ENCODE data around the gene TNFAIP8.
A peak's percentile ranks its signal among the peaks of the same experiment; 100 is the strongest.

TNFAIP8 gene

DNA sequence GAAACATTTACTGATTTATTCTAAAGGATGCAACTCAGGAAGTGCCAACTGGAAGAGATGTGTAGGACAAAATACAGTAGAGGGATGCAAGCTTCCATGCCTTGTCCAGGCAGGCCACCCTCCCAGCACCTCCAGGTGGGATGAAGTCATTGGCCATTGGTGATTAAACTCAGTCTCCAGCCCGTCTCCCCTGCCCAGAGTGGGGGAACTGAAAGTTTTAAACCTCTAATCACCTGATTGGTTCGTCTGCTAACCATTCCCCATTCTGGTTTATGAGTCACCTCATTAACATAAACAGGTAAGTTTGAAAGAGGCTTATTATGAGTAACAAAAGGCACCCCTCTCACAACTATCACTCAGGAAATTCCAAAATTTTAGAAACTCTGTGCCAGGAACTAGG is 8.1 kb downstream of the TNFAIP8 start:
- Histone ChIP-seq H3K4me2 (ENCODE audit: low read length) (peak overlapping the region; percentile 47), H3K79me2 (ENCODE audit: low read length) (peaks cover 99% of the 10 kb centered on the region)

GRCh38 chr5:119365847-119366539 is 10.2 kb downstream of the TNFAIP8 start:
- H3K27ac ChIP-seq (ENCODE audit: low read length), result peak overlapping the region; percentile 96
- H2AFZ ChIP-seq (ENCODE audit: low read depth, low read length), result no peak overlapping the region
- H3K4me2 ChIP-seq (ENCODE audit: low read length), result peak overlapping the region; percentile 92
- peak overlapping the region; percentile 40; the same call in 1 of the 2 replicates for H3K4me3 ChIP-seq (ENCODE audit: low read length)
- peaks cover 92% of the 10 kb centered on the region for H4K20me1 ChIP-seq (ENCODE audit: insufficient read depth, low read length)
- H3K9ac ChIP-seq (ENCODE audit: low read length), result peak overlapping the region; percentile 28; the same call in 1 of the 2 replicates
- H3K36me3 ChIP-seq (replicated peaks; ENCODE audit: low read depth, low read length), result peaks cover 38% of the 10 kb centered on the region
- TF ChIP-seq EZH2phosphoT487 (IDR thresholded peaks at IDR 0.05; ENCODE audit: low read depth), result no peak
- no peak for TF ChIP-seq CTCF (IDR thresholded peaks at IDR 0.05; ENCODE audit: low read depth, low read length)
- no peaks in the 10 kb centered on the region for H3K27me3 ChIP-seq (ENCODE audit: low read depth, low read length)
- H3K79me2 ChIP-seq (ENCODE audit: low read length), result peaks cover 99% of the 10 kb centered on the region
- no peaks in the 10 kb centered on the region for H3K9me3 ChIP-seq (ENCODE audit: insufficient read depth, low read length)
- peaks cover 88% of the 10 kb centered on the region for H3K4me1 ChIP-seq (ENCODE audit: low read length)

More for the DNA sequence above, 8.1 kb downstream of the TNFAIP8 start:
- TF ChIP-seq CTCF (IDR thresholded peaks at IDR 0.05; ENCODE audit: low read depth, low read length) (no peak), EZH2phosphoT487 (IDR thresholded peaks at IDR 0.05; ENCODE audit: low read depth) (no peak)
- H3K4me3 ChIP-seq (ENCODE audit: low read length), result peak overlapping the region; percentile 7; the same call in 1 of the 2 replicates
- H3K27me3 ChIP-seq (ENCODE audit: low read depth, low read length), result no peaks in the 10 kb centered on the region
- peaks cover 93% of the 10 kb centered on the region for H4K20me1 ChIP-seq (ENCODE audit: insufficient read depth, low read length)
- H3K9ac ChIP-seq (ENCODE audit: low read length), result no peak overlapping the region
- peaks cover 29% of the 10 kb centered on the region for H3K36me3 ChIP-seq (replicated peaks; ENCODE audit: low read depth, low read length)
- peak overlapping the region; percentile 48 for H3K27ac ChIP-seq (ENCODE audit: low read length)
- no peaks in the 10 kb centered on the region for H3K9me3 ChIP-seq (ENCODE audit: insufficient read depth, low read length)
- H3K4me1 ChIP-seq (ENCODE audit: low read length), result peaks cover 97% of the 10 kb centered on the region
- no peak overlapping the region for H2AFZ ChIP-seq (ENCODE audit: low read depth, low read length)

- no peak overlapping the region for H2AFZ ChIP-seq (ENCODE audit: low read depth, low read length)
- peak overlapping the region; percentile 92 for H3K4me2 ChIP-seq (ENCODE audit: low read length)
- peaks cover 92% of the 10 kb centered on the region for H4K20me1 ChIP-seq (ENCODE audit: insufficient read depth, low read length)
- peak overlapping the region; percentile 48; the same call in 1 of the 2 replicates for H3K4me3 ChIP-seq (ENCODE audit: low read length)
- peaks cover 99% of the 10 kb centered on the region for H3K79me2 ChIP-seq (ENCODE audit: low read length)
- no peaks in the 10 kb centered on the region for H3K9me3 ChIP-seq (ENCODE audit: insufficient read depth, low read length)
- H3K4me1 ChIP-seq (ENCODE audit: low read length), result peaks cover 83% of the 10 kb centered on the region
- peak overlapping the region; percentile 96 for H3K27ac ChIP-seq (ENCODE audit: low read length)
- H3K9ac ChIP-seq (ENCODE audit: low read length), result peak overlapping the region; percentile 28
- peaks cover 39% of the 10 kb centered on the region for H3K36me3 ChIP-seq (replicated peaks; ENCODE audit: low read depth, low read length)
- H3K27me3 ChIP-seq (ENCODE audit: low read depth, low read length), result no peaks in the 10 kb centered on the region
- TF ChIP-seq CTCF (IDR thresholded peaks at IDR 0.05; ENCODE audit: low read depth, low read length), result no peak
- TF ChIP-seq EZH2phosphoT487 (IDR thresholded peaks at IDR 0.05; ENCODE audit: low read depth), result no peak
Measured at GRCh38 chr5:119366540-119366881, 10.7 kb downstream of the TNFAIP8 start.

DNA sequence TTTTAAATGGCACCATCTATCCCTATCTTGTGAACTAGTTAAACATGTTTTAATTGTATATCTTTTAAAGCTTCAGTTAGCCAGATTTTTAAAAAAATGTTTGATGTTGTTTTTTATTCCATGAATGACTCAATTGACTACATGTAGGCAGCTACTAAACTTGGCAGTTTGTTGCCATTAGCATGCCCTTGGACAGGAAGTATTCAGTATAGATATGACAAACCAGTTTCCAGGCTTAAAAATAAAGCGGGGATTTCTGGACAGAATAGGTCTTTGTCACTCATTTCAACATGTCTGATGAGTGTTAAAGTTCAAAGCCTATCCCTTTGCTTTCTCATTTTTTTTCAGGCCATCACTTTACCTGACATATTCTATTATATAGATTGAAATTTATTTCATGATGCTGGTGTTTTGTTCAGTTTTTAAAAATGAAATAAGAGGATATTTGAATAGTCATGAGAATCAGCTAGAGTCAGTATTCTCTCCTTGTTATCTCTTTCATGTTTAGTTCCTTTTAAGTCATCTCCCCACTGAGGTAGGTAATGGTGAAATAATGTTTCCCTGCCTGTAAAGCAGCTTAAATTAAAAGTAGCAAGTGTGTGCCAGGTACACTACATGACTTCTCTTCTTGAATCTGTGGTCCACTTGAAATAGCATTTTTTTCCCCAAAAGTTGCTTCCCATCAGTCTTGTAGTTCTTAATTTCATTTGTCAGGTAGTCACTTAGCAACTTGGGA is 11.9 kb downstream of the TNFAIP8 start:
- peaks cover 99% of the 10 kb centered on the region for H3K79me2 ChIP-seq (ENCODE audit: low read length)
- H3K4me1 ChIP-seq (ENCODE audit: low read length), result peaks cover 71% of the 10 kb centered on the region
- peaks cover 36% of the 10 kb centered on the region for H3K36me3 ChIP-seq (replicated peaks; ENCODE audit: low read depth, low read length)
- peak overlapping the region; percentile 92 for H3K4me2 ChIP-seq (ENCODE audit: low read length)
- no peaks in the 10 kb centered on the region for H3K9me3 ChIP-seq (ENCODE audit: insufficient read depth, low read length)
- peak overlapping the region; percentile 96 for H3K27ac ChIP-seq (ENCODE audit: low read length)
- peak overlapping the region; percentile 57 for H3K9ac ChIP-seq (ENCODE audit: low read length)
- peak overlapping the region; percentile 69 for H3K4me3 ChIP-seq (ENCODE audit: low read length)
- TF ChIP-seq CTCF (IDR thresholded peaks at IDR 0.05; ENCODE audit: low read depth, low read length) (no peak), EZH2phosphoT487 (IDR thresholded peaks at IDR 0.05; ENCODE audit: low read depth) (no peak)
- no peaks in the 10 kb centered on the region for H3K27me3 ChIP-seq (ENCODE audit: low read depth, low read length)
- peaks cover 86% of the 10 kb centered on the region for H4K20me1 ChIP-seq (ENCODE audit: insufficient read depth, low read length)
- no peak overlapping the region for H2AFZ ChIP-seq (ENCODE audit: low read depth, low read length)

All from OCI-LY3 (cell line).